GM23338 (cell line): Measurements from ENCODE around the gene KLHL12. TPM values are rescaled to one million over a fixed set of nuclear protein-coding genes. Genes with fewer than 3 reads are reported as not detected.

Experiments
- ATAC-seq: fragments of 200-7000 bp; cut with Tn5 transposase; 3 replicates; pipeline ENCODE4 v1.9.1; 2020
- DNase-seq: peaks from one replicate; pipeline ENCODE4 v3.0.0-alpha.2; 2015; ENCODE audit warnings: low spot score
- H2AFZ ChIP-seq: fragments of 200-600 bp; sonication (generic); 2 replicates; pipeline ENCODE4 v1.8.0; 2016; ENCODE audit warnings: antibody characterized with exemption, mild to moderate bottlenecking, moderate library complexity
- H3F3A ChIP-seq: fragments of 200-600 bp; sonication (generic); replicated peaks from 2 replicates; pipeline ENCODE4 v1.8.0; 2017; ENCODE audit warnings: antibody characterized with exemption, mixed run types, low read depth
- H3K27ac ChIP-seq: fragments of 200-600 bp; sonication (generic); 2 replicates; pipeline ENCODE4 v1.6.1; 2016; ENCODE audit warnings: low read depth
- H3K27me3 ChIP-seq: fragments of 200-600 bp; sonication (generic); 2 replicates; pipeline ENCODE4 v1.8.0; 2016; ENCODE audit warnings: mild to moderate bottlenecking, mixed run types, moderate library complexity; ENCODE audit not compliant: insufficient read depth
- H3K36me3 ChIP-seq: fragments of 200-600 bp; sonication (generic); 2 replicates; pipeline ENCODE4 v1.8.0; 2016; ENCODE audit warnings: mild to moderate bottlenecking; ENCODE audit not compliant: insufficient read depth
- H3K4me1 ChIP-seq: fragments of 200-600 bp; sonication (generic); 2 replicates; pipeline ENCODE4 v1.8.0; 2016; ENCODE audit warnings: mild to moderate bottlenecking, moderate library complexity; ENCODE audit not compliant: insufficient read depth
- H3K4me2 ChIP-seq: fragments of 200-600 bp; sonication (generic); 2 replicates; pipeline ENCODE4 v1.7.1; 2017; ENCODE audit warnings: mixed run types
- H3K4me3 ChIP-seq: fragments of 200-600 bp; sonication (generic); 2 replicates; pipeline ENCODE4 v1.6.1; 2016; ENCODE audit warnings: mixed run types
- H3K79me2 ChIP-seq: fragments of 200-600 bp; sonication (generic); replicated peaks from 2 replicates; pipeline ENCODE4 v1.8.0; 2017; ENCODE audit warnings: mild to moderate bottlenecking; ENCODE audit not compliant: insufficient read depth
- H3K9me2 ChIP-seq: fragments of 200-600 bp; sonication (generic); 2 replicates; pipeline ENCODE4 v1.8.0; 2017; ENCODE audit not compliant: insufficient read depth
- H4K20me1 ChIP-seq: fragments of 200-600 bp; sonication (generic); replicated peaks from 2 replicates; pipeline ENCODE4 v1.8.0; 2017; ENCODE audit warnings: mild to moderate bottlenecking; ENCODE audit not compliant: insufficient read depth
- H3K27ac Mint-ChIP-seq: 2 replicates; pipeline ENCODE4 v1.8.0; 2020; ENCODE audit warnings: inconsistent platforms, mild to moderate bottlenecking, moderate library complexity, mixed read lengths
- H3K27me3 Mint-ChIP-seq: 3 replicates; pipeline ENCODE4 v1.8.0; 2022; ENCODE audit warnings: low read depth, mild to moderate bottlenecking, moderate library complexity, mixed read lengths, inconsistent platforms; ENCODE audit not compliant: insufficient read depth, poor library complexity
- H3K36me3 Mint-ChIP-seq: 3 replicates; pipeline ENCODE4 v1.8.0; 2021; ENCODE audit warnings: low read depth, mild to moderate bottlenecking, inconsistent platforms, moderate library complexity, mixed read lengths
- H3K4me1 Mint-ChIP-seq: 3 replicates; pipeline ENCODE4 v1.8.0; 2020; ENCODE audit warnings: mild to moderate bottlenecking, inconsistent platforms, mixed read lengths
- H3K4me3 Mint-ChIP-seq: 3 replicates; pipeline ENCODE4 v1.8.0; 2021; ENCODE audit warnings: moderate library complexity, mild to moderate bottlenecking, inconsistent platforms, mixed read lengths
- H3K9me3 Mint-ChIP-seq: 3 replicates; pipeline ENCODE4 v1.8.0; 2020; ENCODE audit warnings: moderate library complexity, mild to moderate bottlenecking, inconsistent platforms, mixed read lengths
- CREB1 ChIP-seq: fragments of 250-450 bp; sonication (Bioruptor Pico); IDR thresholded peaks from 2 replicates; pipeline ENCODE4 v1.5.0; 2020; ENCODE audit warnings: low read depth, mild to moderate bottlenecking, moderate library complexity
- EZH2 ChIP-seq: fragments of 200-600 bp; sonication (generic); IDR thresholded peaks from one replicate; pipeline ENCODE4 v1.8.0; 2017; ENCODE audit warnings: antibody characterized with exemption, mild to moderate bottlenecking, low read depth; ENCODE audit not compliant: unreplicated experiment
- EZH2phosphoT487 ChIP-seq: fragments of 200-600 bp; sonication (generic); IDR thresholded peaks from one replicate; pipeline ENCODE4 v1.8.1; 2018; ENCODE audit warnings: antibody characterized with exemption; ENCODE audit not compliant: unreplicated experiment
- JUNB ChIP-seq: IDR thresholded peaks from one replicate; pipeline ENCODE4 v1.6.1; 2016; ENCODE audit warnings: antibody characterized with exemption; ENCODE audit not compliant: unreplicated experiment
- POLR2AphosphoS5 ChIP-seq: IDR thresholded peaks from 2 replicates; pipeline ENCODE4 v1.6.1; 2016; ENCODE audit warnings: antibody characterized with exemption, low read depth
- ZNF114 ChIP-seq: fragments of 250-450 bp; sonication (Bioruptor Pico); IDR thresholded peaks from 2 replicates; pipeline ENCODE4 v1.5.0; 2020; ENCODE audit warnings: mild to moderate bottlenecking, moderate library complexity
- ZNF331 ChIP-seq: fragments of 250-450 bp; sonication (Bioruptor Pico); IDR thresholded peaks from 2 replicates; pipeline ENCODE4 v1.5.0; 2020; ENCODE audit warnings: low read depth, mild to moderate bottlenecking, moderate library complexity
- polyA plus RNA-seq: library from polyadenylated mRNA; unstranded; fragments of >200 nt; fragmentation: Nextera tagmentation; extraction: Ambion mirVana; gene quantifications from 2 replicates; pipeline ENCODE4 v1.2.1, GENCODE V29; 2016
- total RNA-seq: library from RNA; depleted of rRNA; stranded (reverse); fragments of >200 nt; shearing (Covaris generic); gene quantifications from 2 replicates; pipeline ENCODE4 v1.2.3, GENCODE V29; 2014
- TF ChIP-seq, protein P1 (sequence below), 2 experiments: fragments of 200-600 bp in 1 of 2; sonication (generic) in 1 of 2; conservative IDR thresholded peaks; 2 replicates each; pipeline versions ENCODE4 v1.5.1 to v1.6.1; 2016 to 2017; ENCODE audit warnings: antibody characterized with exemption in 2 of 2, low read depth in 2 of 2, mild to moderate bottlenecking in 2 of 2, moderate library complexity in 1 of 2
- TF ChIP-seq, protein P2 (sequence below): IDR thresholded peaks from 2 replicates; pipeline ENCODE4 v1.6.1; 2016; ENCODE audit warnings: antibody characterized with exemption
- TF ChIP-seq, protein P3 (sequence below): IDR thresholded peaks from one replicate; pipeline ENCODE4 v1.6.1; 2018; ENCODE audit warnings: antibody characterized with exemption; ENCODE audit not compliant: unreplicated experiment

Gene KLHL12
- total and polyA plus RNA-seq, 2 experiments from 2014 or later = 14.6 to 27.5 TPM

GRCh38 chr1:202935844-202936243, 8.8 kb upstream of the KLHL12 start:
- Histone ChIP-seq H3K79me2 (no peaks in the 10 kb centered on the region), H3K4me3 (no peak overlapping the region), H3K36me3 (no peaks in the 10 kb centered on the region), H2AFZ (no peak overlapping the region), H3K4me1 (no peaks in the 10 kb centered on the region), H3K27ac (no peak overlapping the region), H3F3A (no peaks in the 10 kb centered on the region), H4K20me1 (no peaks in the 10 kb centered on the region), H3K9me2 (no peaks in the 10 kb centered on the region), H3K4me2 (no peak overlapping the region), H3K27me3 (no peaks in the 10 kb centered on the region)
- Mint-ChIP-seq H3K4me3 (no peak overlapping the region), H3K9me3 (peaks cover 4% of the 10 kb centered on the region; the same call in 1 of the 3 replicates), H3K4me1 (no peaks in the 10 kb centered on the region), H3K27ac (no peak overlapping the region), H3K27me3 (no peaks in the 10 kb centered on the region), H3K36me3 (peaks cover 6% of the 10 kb centered on the region; the same call in 2 of the 3 replicates)
- DNase-seq (no peak), ATAC-seq (no peak)
- TF ChIP-seq CREB1 (CRISPR knock-in tag) (no peak), EZH2phosphoT487 (no peak), POLR2AphosphoS5 (no peak)
- TF ChIP-seq, protein P1, sequence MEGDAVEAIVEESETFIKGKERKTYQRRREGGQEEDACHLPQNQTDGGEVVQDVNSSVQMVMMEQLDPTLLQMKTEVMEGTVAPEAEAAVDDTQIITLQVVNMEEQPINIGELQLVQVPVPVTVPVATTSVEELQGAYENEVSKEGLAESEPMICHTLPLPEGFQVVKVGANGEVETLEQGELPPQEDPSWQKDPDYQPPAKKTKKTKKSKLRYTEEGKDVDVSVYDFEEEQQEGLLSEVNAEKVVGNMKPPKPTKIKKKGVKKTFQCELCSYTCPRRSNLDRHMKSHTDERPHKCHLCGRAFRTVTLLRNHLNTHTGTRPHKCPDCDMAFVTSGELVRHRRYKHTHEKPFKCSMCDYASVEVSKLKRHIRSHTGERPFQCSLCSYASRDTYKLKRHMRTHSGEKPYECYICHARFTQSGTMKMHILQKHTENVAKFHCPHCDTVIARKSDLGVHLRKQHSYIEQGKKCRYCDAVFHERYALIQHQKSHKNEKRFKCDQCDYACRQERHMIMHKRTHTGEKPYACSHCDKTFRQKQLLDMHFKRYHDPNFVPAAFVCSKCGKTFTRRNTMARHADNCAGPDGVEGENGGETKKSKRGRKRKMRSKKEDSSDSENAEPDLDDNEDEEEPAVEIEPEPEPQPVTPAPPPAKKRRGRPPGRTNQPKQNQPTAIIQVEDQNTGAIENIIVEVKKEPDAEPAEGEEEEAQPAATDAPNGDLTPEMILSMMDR (conservative IDR thresholded peaks at IDR 0.05; ENCODE audit: low read depth in 2 of 2) = no peak

DNA sequence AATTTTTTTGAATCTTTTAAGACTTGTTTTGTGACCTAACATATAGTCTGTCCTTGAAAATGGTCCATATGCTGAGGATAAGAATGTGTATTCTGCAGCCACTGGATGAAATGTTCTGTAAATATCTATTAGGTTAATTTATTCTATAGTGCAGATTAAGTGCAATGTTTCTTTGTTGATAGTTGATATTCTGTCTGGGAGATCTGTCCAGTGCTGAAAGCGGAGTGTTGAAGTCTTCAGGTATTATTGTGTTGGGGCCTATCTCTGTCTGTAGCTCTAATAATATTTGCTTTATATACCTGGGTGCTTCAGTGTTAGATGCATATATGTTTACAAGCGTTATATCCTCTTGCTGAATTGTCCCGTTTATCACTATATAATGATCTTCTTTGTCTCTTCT, 7.7 kb upstream of the KLHL12 start:
- Histone ChIP-seq H3K27me3 (no peaks in the 10 kb centered on the region), H3K27ac (no peak overlapping the region), H3K4me3 (no peak overlapping the region), H2AFZ (no peak overlapping the region), H3K4me2 (no peak overlapping the region), H4K20me1 (no peaks in the 10 kb centered on the region), H3K79me2 (no peaks in the 10 kb centered on the region), H3F3A (no peaks in the 10 kb centered on the region), H3K36me3 (no peaks in the 10 kb centered on the region), H3K9me2 (no peaks in the 10 kb centered on the region), H3K4me1 (no peaks in the 10 kb centered on the region)
- DNase-seq (no peak), ATAC-seq (no peak)
- H3K4me3 Mint-ChIP-seq = no peak overlapping the region
- no peaks in the 10 kb centered on the region for H3K4me1 Mint-ChIP-seq
- TF ChIP-seq EZH2phosphoT487 = no peak
- no peak for TF ChIP-seq JUNB
- TF ChIP-seq POLR2AphosphoS5 = no peak
- TF ChIP-seq, protein P2, sequence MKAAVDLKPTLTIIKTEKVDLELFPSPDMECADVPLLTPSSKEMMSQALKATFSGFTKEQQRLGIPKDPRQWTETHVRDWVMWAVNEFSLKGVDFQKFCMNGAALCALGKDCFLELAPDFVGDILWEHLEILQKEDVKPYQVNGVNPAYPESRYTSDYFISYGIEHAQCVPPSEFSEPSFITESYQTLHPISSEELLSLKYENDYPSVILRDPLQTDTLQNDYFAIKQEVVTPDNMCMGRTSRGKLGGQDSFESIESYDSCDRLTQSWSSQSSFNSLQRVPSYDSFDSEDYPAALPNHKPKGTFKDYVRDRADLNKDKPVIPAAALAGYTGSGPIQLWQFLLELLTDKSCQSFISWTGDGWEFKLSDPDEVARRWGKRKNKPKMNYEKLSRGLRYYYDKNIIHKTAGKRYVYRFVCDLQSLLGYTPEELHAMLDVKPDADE = no peak
- no peak for TF ChIP-seq EZH2
- TF ChIP-seq, protein P3, sequence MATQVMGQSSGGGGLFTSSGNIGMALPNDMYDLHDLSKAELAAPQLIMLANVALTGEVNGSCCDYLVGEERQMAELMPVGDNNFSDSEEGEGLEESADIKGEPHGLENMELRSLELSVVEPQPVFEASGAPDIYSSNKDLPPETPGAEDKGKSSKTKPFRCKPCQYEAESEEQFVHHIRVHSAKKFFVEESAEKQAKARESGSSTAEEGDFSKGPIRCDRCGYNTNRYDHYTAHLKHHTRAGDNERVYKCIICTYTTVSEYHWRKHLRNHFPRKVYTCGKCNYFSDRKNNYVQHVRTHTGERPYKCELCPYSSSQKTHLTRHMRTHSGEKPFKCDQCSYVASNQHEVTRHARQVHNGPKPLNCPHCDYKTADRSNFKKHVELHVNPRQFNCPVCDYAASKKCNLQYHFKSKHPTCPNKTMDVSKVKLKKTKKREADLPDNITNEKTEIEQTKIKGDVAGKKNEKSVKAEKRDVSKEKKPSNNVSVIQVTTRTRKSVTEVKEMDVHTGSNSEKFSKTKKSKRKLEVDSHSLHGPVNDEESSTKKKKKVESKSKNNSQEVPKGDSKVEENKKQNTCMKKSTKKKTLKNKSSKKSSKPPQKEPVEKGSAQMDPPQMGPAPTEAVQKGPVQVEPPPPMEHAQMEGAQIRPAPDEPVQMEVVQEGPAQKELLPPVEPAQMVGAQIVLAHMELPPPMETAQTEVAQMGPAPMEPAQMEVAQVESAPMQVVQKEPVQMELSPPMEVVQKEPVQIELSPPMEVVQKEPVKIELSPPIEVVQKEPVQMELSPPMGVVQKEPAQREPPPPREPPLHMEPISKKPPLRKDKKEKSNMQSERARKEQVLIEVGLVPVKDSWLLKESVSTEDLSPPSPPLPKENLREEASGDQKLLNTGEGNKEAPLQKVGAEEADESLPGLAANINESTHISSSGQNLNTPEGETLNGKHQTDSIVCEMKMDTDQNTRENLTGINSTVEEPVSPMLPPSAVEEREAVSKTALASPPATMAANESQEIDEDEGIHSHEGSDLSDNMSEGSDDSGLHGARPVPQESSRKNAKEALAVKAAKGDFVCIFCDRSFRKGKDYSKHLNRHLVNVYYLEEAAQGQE = peak; percentile 41
- no peak for TF ChIP-seq ZNF114
- no peak for TF ChIP-seq ZNF331 (CRISPR knock-in tag)
- peaks cover 4% of the 10 kb centered on the region; the same call in 1 of the 3 replicates for H3K9me3 Mint-ChIP-seq
- no peaks in the 10 kb centered on the region for H3K36me3 Mint-ChIP-seq
- H3K27me3 Mint-ChIP-seq = no peaks in the 10 kb centered on the region
- no peak overlapping the region for H3K27ac Mint-ChIP-seq
